ENCODE results near the gene ATG5.
A peak's percentile ranks its signal among the peaks of the same experiment; 100 is the strongest.
"Not testable (repeated sequence)": the region's sequence is repeated elsewhere in the genome, so short reads cannot be mapped to it uniquely, and the experiment has no call there.

The ATG5 gene

GRCh38 chr6:106254636-106255035 is 70.9 kb downstream of the ATG5 start:
- ChIA-PET CTCF (no interaction called here), POLR2A (ENCODE audit: low non-redundant PET) (no interaction called here)
- DNase-seq (ENCODE audit: low spot score) = peak; percentile 19
- no peak for TF ChIP-seq CTCF (conservative IDR thresholded peaks at IDR 0.05; ENCODE audit: low read depth)
- no peak overlapping the region for H3K27ac ChIP-seq

- H3K27ac ChIP-seq = no peak overlapping the region
- CTCF ChIA-PET = interaction anchor here (0.5 kb wide), 1 partner anchor 769 kb away, joined by 3 read pairs; no protein-coding TSS in a partner anchor
- POLR2A ChIA-PET (ENCODE audit: low non-redundant PET) = no interaction called here
- no peak for TF ChIP-seq CTCF (conservative IDR thresholded peaks at IDR 0.05; ENCODE audit: low read depth)
- DNase-seq (ENCODE audit: low spot score) = no peak
Measured at GRCh38 chr6:106253731-106254130, 71.8 kb downstream of the ATG5 start.

GRCh38 chr6:106253172-106253571 is 72.4 kb downstream of the ATG5 start:
- ChIA-PET CTCF (no interaction called here), POLR2A (ENCODE audit: low non-redundant PET) (no interaction called here)
- H3K27ac ChIP-seq = no peak overlapping the region
- no peak for TF ChIP-seq CTCF (conservative IDR thresholded peaks at IDR 0.05; ENCODE audit: low read depth)
- peak; percentile 44 for DNase-seq (ENCODE audit: low spot score)

- DNase-seq (ENCODE audit: low spot score) = no peak
- H3K27ac ChIP-seq = no peak overlapping the region
- TF ChIP-seq CTCF (conservative IDR thresholded peaks at IDR 0.05; ENCODE audit: low read depth) = no peak
- ChIA-PET POLR2A (ENCODE audit: low non-redundant PET) (no interaction called here), CTCF (interaction anchor here (0.7 kb wide), 1 partner anchor 408 kb away, joined by 3 read pairs; no protein-coding TSS in a partner anchor)
Measured at GRCh38 chr6:106252687-106253086, 72.9 kb downstream of the ATG5 start.

- CTCF ChIA-PET = interaction anchor here (0.7 kb wide), 1 partner anchor 407 kb away, joined by 3 read pairs; no protein-coding TSS in a partner anchor
- DNase-seq (ENCODE audit: low spot score); POLR2A ChIA-PET (ENCODE audit: low non-redundant PET): not testable (repeated sequence)
- 0 out of 2 replicates have a peak overlapping the region, but pooled peaks have one; percentile 36 for H3K27ac ChIP-seq
Measured at GRCh38 chr6:106251531-106252255, 73.9 kb downstream of the ATG5 start.

- DNase-seq (ENCODE audit: low spot score) = no peak
- POLR2A ChIA-PET (ENCODE audit: low non-redundant PET) = no interaction called here
- no peak for TF ChIP-seq CTCF (conservative IDR thresholded peaks at IDR 0.05; ENCODE audit: low read depth)
- CTCF ChIA-PET = no interaction called here
- H3K27ac ChIP-seq = no peak overlapping the region
Measured at GRCh38 chr6:106250953-106251352, 74.6 kb downstream of the ATG5 start.

GRCh38 chr6:106249658-106250057 is 75.9 kb downstream of the ATG5 start:
- CTCF ChIA-PET = interaction anchor here (0.6 kb wide), 1 partner anchor 37 kb away, joined by 3 read pairs; no protein-coding TSS in a partner anchor
- POLR2A ChIA-PET (ENCODE audit: low non-redundant PET) = no interaction called here
- DNase-seq (ENCODE audit: low spot score) = no peak
- no peak overlapping the region for H3K27ac ChIP-seq
- TF ChIP-seq CTCF (conservative IDR thresholded peaks at IDR 0.05; ENCODE audit: low read depth) = no peak

All from RWPE1 (cell line).